SU-DHL-6 (cell line): ENCODE results near the gene SMYD2.

Source experiments
- H2AFZ ChIP-seq: fragments of 200-600 bp; sonication (generic); 2 replicates; pipeline ENCODE4 v1.6.1; 2014; ENCODE audit warnings: low read depth, mild to moderate bottlenecking, moderate library complexity, mixed read lengths, antibody characterized with exemption, low read length; ENCODE audit not compliant: severe bottlenecking
- H3F3A ChIP-seq: fragments of 200-600 bp; shearing (Covaris generic); 2 replicates; pipeline ENCODE4 v1.6.0; 2016; ENCODE audit warnings: antibody characterized with exemption, mild to moderate bottlenecking; ENCODE audit not compliant: insufficient read depth
- H3K27ac ChIP-seq: fragments of 200-600 bp; sonication (generic); 2 replicates; pipeline ENCODE4 v1.5.1; 2016; ENCODE audit warnings: low read depth, mild to moderate bottlenecking, low read length, moderate library complexity, mixed read lengths
- H3K27me3 ChIP-seq: fragments of 200-600 bp; sonication (generic), shearing (Covaris generic); 2 replicates; pipeline ENCODE4 v1.6.0; 2014; ENCODE audit warnings: mild to moderate bottlenecking, low read length
- H3K36me3 ChIP-seq: fragments of 200-600 bp; sonication (generic); 2 replicates; pipeline ENCODE4 v1.6.1; 2014; ENCODE audit warnings: mild to moderate bottlenecking, low read length, mixed read lengths
- H3K4me2 ChIP-seq: fragments of 300-600, 200-600 bp; shearing (Covaris generic), sonication (generic); 2 replicates; pipeline ENCODE4 v1.6.0; 2014; ENCODE audit warnings: low read length, low read depth, mild to moderate bottlenecking; ENCODE audit not compliant: poor library complexity, severe bottlenecking
- H3K4me3 ChIP-seq: fragments of 200-600 bp; sonication (generic); 2 replicates; pipeline ENCODE4 v1.5.1; 2014; ENCODE audit warnings: antibody characterized with exemption, low read length, mild to moderate bottlenecking, mixed read lengths; ENCODE audit not compliant: insufficient read depth, poor library complexity, severe bottlenecking
- H3K79me2 ChIP-seq: fragments of 200-600 bp; sonication (generic); 2 replicates; pipeline ENCODE4 v1.6.1; 2014; ENCODE audit warnings: mild to moderate bottlenecking, low read length, moderate library complexity; ENCODE audit not compliant: insufficient read depth
- H3K9ac ChIP-seq: fragments of 200-600 bp; sonication (generic); 2 replicates; pipeline ENCODE4 v1.7.0; 2014; ENCODE audit warnings: mild to moderate bottlenecking, low read length
- H3K9me2 ChIP-seq: fragments of 200-600 bp; sonication (generic); replicated peaks from 2 replicates; pipeline ENCODE4 v1.6.1; 2014; ENCODE audit warnings: low read length; ENCODE audit not compliant: insufficient read depth
- H3K9me3 ChIP-seq: fragments of 200-600 bp; sonication (generic); 2 replicates; pipeline ENCODE4 v1.6.1; 2014; ENCODE audit warnings: low read length, mixed read lengths; ENCODE audit not compliant: insufficient read depth
- H4K20me1 ChIP-seq: fragments of 200-600 bp; sonication (generic); 2 replicates; pipeline ENCODE4 v1.6.1; 2014; ENCODE audit warnings: low read depth, mild to moderate bottlenecking, antibody characterized with exemption, low read length, moderate library complexity, mixed read lengths
- CTCF ChIP-seq: fragments of 200-600 bp; sonication (generic); IDR thresholded peaks from one replicate; pipeline ENCODE4 v1.5.1; 2017; ENCODE audit warnings: antibody characterized with exemption, mild to moderate bottlenecking, low read length, moderate library complexity; ENCODE audit not compliant: insufficient read depth, poor library complexity, severe bottlenecking
- EZH2phosphoT487 ChIP-seq: fragments of 200-600 bp; sonication (generic), shearing (Covaris generic); conservative IDR thresholded peaks from 2 replicates; pipeline ENCODE4 v1.6.1; 2018; ENCODE audit warnings: mild to moderate bottlenecking, antibody characterized with exemption, low read length, moderate library complexity, mixed read lengths

Gene SMYD2

GRCh38 chr1:214318956-214319736 lies 38.2 kb downstream of the SMYD2 start:
- no peak for TF ChIP-seq CTCF
- TF ChIP-seq EZH2phosphoT487 = no peak
- Histone ChIP-seq H3K9me3 (no peaks in the 10 kb centered on the region), H3K79me2 (no peaks in the 10 kb centered on the region), H3K4me2 (no peak overlapping the region), H3F3A (no peaks in the 10 kb centered on the region), H3K9ac (no peak overlapping the region), H2AFZ (no peak overlapping the region), H4K20me1 (no peaks in the 10 kb centered on the region), H3K27me3 (no peaks in the 10 kb centered on the region), H3K36me3 (no peaks in the 10 kb centered on the region), H3K9me2 (no peaks in the 10 kb centered on the region), H3K4me3 (no peak overlapping the region), H3K27ac (no peak overlapping the region)

- H3K79me2 ChIP-seq = no peaks in the 10 kb centered on the region
Measured at GRCh38 chr1:214319938-214320337, 39.0 kb downstream of the SMYD2 start.

GRCh38 chr1:214321705-214322453 lies 40.9 kb downstream of the SMYD2 start:
- Histone ChIP-seq H3K36me3 (no peaks in the 10 kb centered on the region), H3K27ac (no peak overlapping the region), H3K4me3 (no peak overlapping the region), H3K27me3 (no peaks in the 10 kb centered on the region), H3K9me3 (no peaks in the 10 kb centered on the region), H4K20me1 (no peaks in the 10 kb centered on the region), H3K9ac (no peak overlapping the region), H3F3A (no peaks in the 10 kb centered on the region), H3K79me2 (no peaks in the 10 kb centered on the region), H2AFZ (no peak overlapping the region), H3K9me2 (no peaks in the 10 kb centered on the region), H3K4me2 (no peak overlapping the region)
- TF ChIP-seq CTCF = no peak
- TF ChIP-seq EZH2phosphoT487 = no peak

More at GRCh38 chr1:214319938-214320337, 39.0 kb downstream of the SMYD2 start:
- no peaks in the 10 kb centered on the region for H3K9me2 ChIP-seq
- H3F3A ChIP-seq = no peaks in the 10 kb centered on the region
- H3K27ac ChIP-seq = no peak overlapping the region
- H3K27me3 ChIP-seq = no peaks in the 10 kb centered on the region
- H3K9ac ChIP-seq = no peak overlapping the region
- no peaks in the 10 kb centered on the region for H4K20me1 ChIP-seq
- no peaks in the 10 kb centered on the region for H3K36me3 ChIP-seq
- TF ChIP-seq CTCF (no peak), EZH2phosphoT487 (no peak)
- H2AFZ ChIP-seq = no peak overlapping the region
- no peaks in the 10 kb centered on the region for H3K9me3 ChIP-seq
- H3K4me3 ChIP-seq = no peak overlapping the region
- no peak overlapping the region for H3K4me2 ChIP-seq
